Neural cell (in vitro differentiated cells): ENCODE results near the gene WDR5. TPM values are rescaled to one million over a fixed set of nuclear protein-coding genes. Genes with fewer than 3 reads are reported as not detected.

Experiments
- H2AFZ ChIP-seq: fragments of 200-600, 300-800 bp; sonication (generic), shearing (Covaris generic); 2 replicates; pipeline ENCODE4 v1.6.0; 2014; ENCODE audit warnings: low read depth, mild to moderate bottlenecking, antibody characterized with exemption, low read length, moderate library complexity
- H3F3A ChIP-seq: fragments of 200-600 bp; shearing (Covaris generic); 2 replicates; pipeline ENCODE4 v1.6.1; 2016; ENCODE audit warnings: mild to moderate bottlenecking, moderate library complexity, mixed read lengths, antibody characterized with exemption, low read length; ENCODE audit not compliant: insufficient read depth, poor library complexity, severe bottlenecking
- H3K27ac ChIP-seq: fragments of 200-600, 300-800 bp; sonication (generic), shearing (Covaris generic); 2 replicates; pipeline ENCODE4 v1.5.1; 2014; ENCODE audit warnings: mild to moderate bottlenecking, low read length, moderate library complexity
- H3K27me3 ChIP-seq: fragments of 300-800, 200-600 bp; sonication (generic), shearing (Covaris generic); 2 replicates; pipeline ENCODE4 v1.6.0; 2014; ENCODE audit warnings: mild to moderate bottlenecking, low read depth, low read length, moderate library complexity; ENCODE audit not compliant: insufficient read depth
- H3K36me3 ChIP-seq: fragments of 300-800, 200-600 bp; sonication (generic), shearing (Covaris generic); 2 replicates; pipeline ENCODE4 v1.5.1; 2014; ENCODE audit warnings: mild to moderate bottlenecking, antibody characterized with exemption, low read length, moderate library complexity; ENCODE audit not compliant: insufficient read depth
- H3K4me2 ChIP-seq: fragments of 300-800, 200-600 bp; sonication (generic), shearing (Covaris generic); 2 replicates; pipeline ENCODE4 v1.6.0; 2014; ENCODE audit warnings: mild to moderate bottlenecking, low read length
- H3K4me3 ChIP-seq: fragments of 300-800, 200-600 bp; sonication (generic), shearing (Covaris generic); 2 replicates; pipeline ENCODE4 v1.5.1; 2014; ENCODE audit warnings: mild to moderate bottlenecking, low read length, moderate library complexity
- H3K79me2 ChIP-seq: fragments of 200-600 bp; shearing (Covaris generic); replicated peaks from 2 replicates; pipeline ENCODE4 v1.6.0; 2014; ENCODE audit warnings: mild to moderate bottlenecking, low read length, moderate library complexity; ENCODE audit not compliant: insufficient read depth
- H3K9ac ChIP-seq: fragments of 300-800, 200-600 bp; sonication (generic), shearing (Covaris generic); 2 replicates; pipeline ENCODE4 v1.6.1; 2016; ENCODE audit warnings: mild to moderate bottlenecking, low read length, mixed read lengths
- H3K9me2 ChIP-seq: fragments of 200-600 bp; shearing (Covaris generic); 2 replicates; pipeline ENCODE4 v1.6.1; 2016; ENCODE audit warnings: mild to moderate bottlenecking, low read length, mixed read lengths; ENCODE audit not compliant: insufficient read depth
- H3K9me3 ChIP-seq: fragments of 200-600, 300-800 bp; sonication (generic), shearing (Covaris generic); 2 replicates; pipeline ENCODE4 v1.6.1; 2016; ENCODE audit warnings: mild to moderate bottlenecking, mixed run types, low read length, moderate library complexity, mixed read lengths
- H4K20me1 ChIP-seq: fragments of 200-600 bp; shearing (Covaris generic); 2 replicates; pipeline ENCODE4 v1.6.1; 2016; ENCODE audit warnings: mild to moderate bottlenecking, mixed run types; ENCODE audit not compliant: insufficient read depth
- EP300 ChIP-seq: fragments of 450-650 bp; conservative IDR thresholded peaks from 2 replicates; pipeline ENCODE4 v1.6.1; 2014; ENCODE audit warnings: antibody characterized with exemption, mild to moderate bottlenecking, moderate library complexity; ENCODE audit not compliant: poor library complexity, severe bottlenecking
- EZH2 ChIP-seq: fragments of 200-600, 300-800 bp; shearing (Covaris generic), sonication (generic); IDR thresholded peaks from 2 replicates; pipeline ENCODE4 v1.6.1; 2014; ENCODE audit warnings: antibody characterized with exemption, low read length, borderline replicate concordance, mild to moderate bottlenecking; ENCODE audit not compliant: insufficient read depth, poor library complexity, severe bottlenecking
- MXI1 ChIP-seq: fragments of 450-650 bp; conservative IDR thresholded peaks from 2 replicates; pipeline ENCODE4 v1.6.1; 2014; ENCODE audit warnings: antibody characterized with exemption, mild to moderate bottlenecking; ENCODE audit not compliant: poor library complexity, severe bottlenecking
- POLR2AphosphoS5 ChIP-seq: IDR thresholded peaks from 2 replicates; pipeline ENCODE4 v1.6.1; 2012
- RAD21 ChIP-seq: fragments of 450-650 bp; conservative IDR thresholded peaks from 2 replicates; pipeline ENCODE4 v1.6.1; 2014; ENCODE audit warnings: antibody characterized with exemption, mild to moderate bottlenecking, moderate library complexity
- SMC3 ChIP-seq: fragments of 450-650 bp; conservative IDR thresholded peaks from 2 replicates; pipeline ENCODE4 v1.6.1; 2014; ENCODE audit warnings: antibody characterized with exemption, mild to moderate bottlenecking, moderate library complexity; ENCODE audit not compliant: poor library complexity
- TAF1 ChIP-seq: IDR thresholded peaks from 2 replicates; pipeline ENCODE4 v1.6.1; 2012; ENCODE audit warnings: low read depth
- polyA plus RNA-seq: library from polyadenylated mRNA; depleted of rRNA; stranded (reverse); fragments of >200 nt; gene quantifications from 2 replicates; pipeline ENCODE4 v1.2.3, GENCODE V29; 2014
- TF ChIP-seq, protein P1 (sequence below): IDR thresholded peaks from 2 replicates; pipeline ENCODE4 v1.6.1; 2012; ENCODE audit warnings: borderline replicate concordance
- TF ChIP-seq, protein P2 (sequence below): fragments of 450-650 bp; IDR thresholded peaks from 2 replicates; pipeline ENCODE4 v1.5.1; 2014; ENCODE audit warnings: antibody characterized with exemption, mild to moderate bottlenecking, moderate library complexity; ENCODE audit not compliant: poor library complexity, severe bottlenecking

WDR5 gene
- polyA plus RNA-seq, 1 donor from 2014 or later = 40.2 TPM

DNA sequence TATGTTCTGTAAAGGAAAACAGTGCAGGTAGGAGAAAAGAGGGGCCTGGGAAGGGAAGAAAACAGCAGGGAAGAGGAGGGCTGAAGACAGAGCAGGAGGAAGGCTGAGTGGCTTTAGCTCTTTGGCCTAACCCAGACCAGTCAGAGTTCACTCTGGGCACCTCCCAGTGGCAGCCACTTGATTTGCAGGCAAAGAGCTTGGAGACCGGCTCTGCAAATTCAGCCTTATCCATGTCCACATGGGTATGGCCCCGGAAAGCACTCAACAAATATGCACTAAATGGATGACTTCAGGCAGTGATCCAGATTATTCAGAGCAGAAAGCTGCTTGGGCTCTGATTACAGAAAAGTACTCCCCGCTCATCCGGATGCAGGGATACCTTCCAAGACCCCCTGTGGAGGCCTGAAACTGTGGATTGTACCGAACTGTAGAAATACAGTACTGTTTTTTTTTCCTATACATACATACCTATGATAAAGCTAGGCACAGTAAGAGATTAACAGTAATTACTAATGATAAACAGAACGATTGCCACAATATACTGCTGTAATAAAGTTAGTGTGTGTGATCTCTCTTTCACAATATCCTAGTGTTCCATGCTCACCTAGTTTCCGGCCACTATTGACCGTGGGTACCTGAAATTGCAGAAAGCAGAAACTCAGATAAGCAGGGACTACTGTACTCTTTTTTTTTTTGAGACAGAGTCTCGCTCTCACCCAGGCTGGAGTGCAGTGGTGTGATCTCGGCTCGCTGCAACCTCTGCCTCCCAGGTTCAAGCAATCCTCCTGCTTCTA lies 33.1 kb downstream of the WDR5 start:
- Histone ChIP-seq H4K20me1 (no peaks in the 10 kb centered on the region), H3K9me2 (no peaks in the 10 kb centered on the region), H3K79me2 (no peaks in the 10 kb centered on the region), H2AFZ (no peak overlapping the region), H3F3A (no peaks in the 10 kb centered on the region), H3K9ac (no peak overlapping the region), H3K4me2 (no peak overlapping the region), H3K9me3 (no peaks in the 10 kb centered on the region), H3K4me3 (no peak overlapping the region), H3K27me3 (no peaks in the 10 kb centered on the region), H3K36me3 (no peaks in the 10 kb centered on the region), H3K27ac (no peak overlapping the region)
- TF ChIP-seq SMC3 = no peak
- no peak for TF ChIP-seq EP300
- TF ChIP-seq, protein P1, sequence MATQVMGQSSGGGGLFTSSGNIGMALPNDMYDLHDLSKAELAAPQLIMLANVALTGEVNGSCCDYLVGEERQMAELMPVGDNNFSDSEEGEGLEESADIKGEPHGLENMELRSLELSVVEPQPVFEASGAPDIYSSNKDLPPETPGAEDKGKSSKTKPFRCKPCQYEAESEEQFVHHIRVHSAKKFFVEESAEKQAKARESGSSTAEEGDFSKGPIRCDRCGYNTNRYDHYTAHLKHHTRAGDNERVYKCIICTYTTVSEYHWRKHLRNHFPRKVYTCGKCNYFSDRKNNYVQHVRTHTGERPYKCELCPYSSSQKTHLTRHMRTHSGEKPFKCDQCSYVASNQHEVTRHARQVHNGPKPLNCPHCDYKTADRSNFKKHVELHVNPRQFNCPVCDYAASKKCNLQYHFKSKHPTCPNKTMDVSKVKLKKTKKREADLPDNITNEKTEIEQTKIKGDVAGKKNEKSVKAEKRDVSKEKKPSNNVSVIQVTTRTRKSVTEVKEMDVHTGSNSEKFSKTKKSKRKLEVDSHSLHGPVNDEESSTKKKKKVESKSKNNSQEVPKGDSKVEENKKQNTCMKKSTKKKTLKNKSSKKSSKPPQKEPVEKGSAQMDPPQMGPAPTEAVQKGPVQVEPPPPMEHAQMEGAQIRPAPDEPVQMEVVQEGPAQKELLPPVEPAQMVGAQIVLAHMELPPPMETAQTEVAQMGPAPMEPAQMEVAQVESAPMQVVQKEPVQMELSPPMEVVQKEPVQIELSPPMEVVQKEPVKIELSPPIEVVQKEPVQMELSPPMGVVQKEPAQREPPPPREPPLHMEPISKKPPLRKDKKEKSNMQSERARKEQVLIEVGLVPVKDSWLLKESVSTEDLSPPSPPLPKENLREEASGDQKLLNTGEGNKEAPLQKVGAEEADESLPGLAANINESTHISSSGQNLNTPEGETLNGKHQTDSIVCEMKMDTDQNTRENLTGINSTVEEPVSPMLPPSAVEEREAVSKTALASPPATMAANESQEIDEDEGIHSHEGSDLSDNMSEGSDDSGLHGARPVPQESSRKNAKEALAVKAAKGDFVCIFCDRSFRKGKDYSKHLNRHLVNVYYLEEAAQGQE = no peak
- TF ChIP-seq, protein P2, sequence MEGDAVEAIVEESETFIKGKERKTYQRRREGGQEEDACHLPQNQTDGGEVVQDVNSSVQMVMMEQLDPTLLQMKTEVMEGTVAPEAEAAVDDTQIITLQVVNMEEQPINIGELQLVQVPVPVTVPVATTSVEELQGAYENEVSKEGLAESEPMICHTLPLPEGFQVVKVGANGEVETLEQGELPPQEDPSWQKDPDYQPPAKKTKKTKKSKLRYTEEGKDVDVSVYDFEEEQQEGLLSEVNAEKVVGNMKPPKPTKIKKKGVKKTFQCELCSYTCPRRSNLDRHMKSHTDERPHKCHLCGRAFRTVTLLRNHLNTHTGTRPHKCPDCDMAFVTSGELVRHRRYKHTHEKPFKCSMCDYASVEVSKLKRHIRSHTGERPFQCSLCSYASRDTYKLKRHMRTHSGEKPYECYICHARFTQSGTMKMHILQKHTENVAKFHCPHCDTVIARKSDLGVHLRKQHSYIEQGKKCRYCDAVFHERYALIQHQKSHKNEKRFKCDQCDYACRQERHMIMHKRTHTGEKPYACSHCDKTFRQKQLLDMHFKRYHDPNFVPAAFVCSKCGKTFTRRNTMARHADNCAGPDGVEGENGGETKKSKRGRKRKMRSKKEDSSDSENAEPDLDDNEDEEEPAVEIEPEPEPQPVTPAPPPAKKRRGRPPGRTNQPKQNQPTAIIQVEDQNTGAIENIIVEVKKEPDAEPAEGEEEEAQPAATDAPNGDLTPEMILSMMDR = no peak
- TF ChIP-seq EZH2 = no peak

DNA sequence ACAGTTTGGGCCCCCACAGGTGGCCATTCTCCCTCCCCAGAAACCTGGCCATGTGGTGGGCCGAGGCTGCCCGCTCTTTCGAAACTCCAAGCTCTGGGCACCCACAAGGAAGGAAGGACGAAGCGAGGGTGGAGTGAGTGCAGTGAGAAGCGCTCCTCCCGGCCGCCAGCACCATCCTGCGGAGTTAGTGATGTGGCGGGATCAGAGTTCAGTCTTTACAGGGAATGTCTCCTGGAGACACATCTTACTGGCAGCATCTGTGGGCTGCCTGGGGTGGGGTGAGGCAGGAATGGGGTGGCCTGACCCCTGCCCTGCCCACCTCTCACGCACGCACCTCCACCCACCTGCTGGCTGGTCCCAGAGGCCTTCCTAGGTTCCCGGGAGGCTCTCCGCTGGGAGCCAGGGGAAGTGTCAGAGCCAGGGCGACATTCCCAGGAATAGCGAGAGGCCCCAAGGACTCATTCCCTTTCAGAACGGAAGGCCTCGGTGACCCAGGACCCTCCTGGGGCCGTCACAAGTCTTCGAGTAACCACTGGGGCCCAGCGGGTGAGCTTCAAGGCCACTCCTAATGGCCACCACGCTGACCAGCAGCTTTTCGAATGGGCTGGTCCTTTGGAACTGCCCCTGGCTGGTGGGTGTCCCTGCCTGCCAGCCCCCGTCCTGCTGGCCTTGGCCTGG lies 34.0 kb downstream of the WDR5 start:
- Histone ChIP-seq H3K9me2 (no peaks in the 10 kb centered on the region), H3K27me3 (no peaks in the 10 kb centered on the region), H3F3A (no peaks in the 10 kb centered on the region), H3K9ac (no peak overlapping the region), H3K36me3 (no peaks in the 10 kb centered on the region), H3K79me2 (no peaks in the 10 kb centered on the region), H3K27ac (no peak overlapping the region), H3K4me2 (no peak overlapping the region), H4K20me1 (no peaks in the 10 kb centered on the region), H3K4me3 (no peak overlapping the region), H2AFZ (no peak overlapping the region), H3K9me3 (no peaks in the 10 kb centered on the region)
- TF ChIP-seq SMC3 = no peak
- TF ChIP-seq POLR2AphosphoS5 = no peak
- TF ChIP-seq, protein P2 = no peak
- TF ChIP-seq RAD21 = no peak
- TF ChIP-seq MXI1 = no peak
- TF ChIP-seq TAF1 = no peak
- no peak for TF ChIP-seq EP300
- no peak for TF ChIP-seq EZH2
- TF ChIP-seq, protein P1 = no peak
